ENCODE results near the gene PCDH12.
"Not testable (repeated sequence)": the region's sequence is repeated elsewhere in the genome, so short reads cannot be mapped to it uniquely, and the experiment has no call there.

Gene PCDH12

DNA sequence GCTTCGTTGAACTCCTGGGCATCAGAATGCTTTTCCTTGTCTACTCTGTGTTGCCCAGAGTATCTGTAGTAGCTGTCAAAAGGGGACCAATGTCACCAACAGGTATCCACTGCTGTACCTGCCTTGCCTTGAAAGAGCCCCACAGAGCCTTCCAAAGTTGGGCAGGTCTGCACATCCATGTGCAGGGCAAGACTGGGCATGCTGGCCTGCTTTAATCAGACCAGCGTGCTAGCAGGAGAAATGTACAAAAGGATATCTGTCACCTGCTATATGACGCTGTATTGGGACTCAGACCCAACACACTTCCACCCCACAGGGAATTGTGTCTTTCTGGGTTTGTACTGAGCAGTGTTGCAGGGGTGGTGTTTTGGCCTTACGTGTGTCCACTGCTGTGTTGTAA is 22.5 kb downstream of the PCDH12 start:
- no peak for DNase-seq

DNA sequence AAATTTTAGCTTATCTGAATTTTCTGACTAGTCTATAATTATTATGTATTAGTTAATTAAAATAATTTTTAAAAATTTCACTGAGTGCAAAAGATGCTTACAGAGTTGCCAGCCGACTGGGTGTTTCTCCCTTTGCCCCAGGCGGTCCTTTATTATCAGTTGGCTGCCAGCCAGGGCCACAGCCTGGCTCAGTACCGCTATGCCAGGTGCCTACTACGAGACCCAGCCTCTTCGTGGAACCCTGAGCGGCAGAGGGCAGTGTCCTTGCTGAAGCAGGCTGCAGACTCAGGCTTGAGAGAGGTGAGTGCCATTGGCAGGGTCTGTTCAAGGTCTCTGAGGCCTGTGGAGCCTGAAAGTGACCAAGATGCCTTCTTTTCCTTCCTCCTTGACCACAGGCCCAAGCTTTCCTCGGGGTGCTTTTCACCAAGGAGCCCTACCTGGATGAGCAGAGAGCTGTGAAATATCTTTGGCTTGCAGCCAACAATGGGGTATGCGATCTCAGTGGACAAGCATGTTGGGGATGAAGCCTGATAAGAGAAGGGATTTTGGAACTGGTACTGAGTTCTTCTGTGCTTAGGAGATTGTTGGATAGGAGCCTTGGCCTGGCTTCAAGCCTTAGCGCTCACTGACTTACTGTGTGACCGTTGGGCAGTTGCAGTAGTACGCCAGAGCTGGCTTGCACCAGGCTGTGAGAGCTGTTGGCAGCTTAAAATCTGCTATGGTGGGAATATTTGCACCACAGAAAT is 23.7 kb downstream of the PCDH12 start:
- DNase-seq: no peak

DNA sequence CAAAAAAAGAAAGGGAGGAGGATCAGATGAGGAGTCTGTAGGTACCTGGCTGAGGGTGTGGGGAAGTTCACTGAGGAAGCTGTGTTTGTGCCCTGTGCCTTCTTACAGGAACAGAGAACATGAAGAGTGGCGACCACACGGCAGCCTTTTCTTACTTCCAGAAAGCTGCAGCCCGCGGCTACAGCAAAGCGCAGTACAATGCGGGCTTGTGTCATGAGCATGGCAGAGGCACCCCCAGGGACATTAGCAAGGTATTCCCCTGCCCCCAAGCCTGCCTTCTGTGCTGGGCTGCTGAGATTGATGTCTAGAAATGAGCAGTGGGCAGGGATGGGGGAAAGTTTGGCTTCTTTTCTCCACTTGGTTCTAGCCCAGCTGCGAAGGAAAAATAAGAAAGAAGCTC is 24.9 kb downstream of the PCDH12 start:
- no peak for DNase-seq

DNA sequence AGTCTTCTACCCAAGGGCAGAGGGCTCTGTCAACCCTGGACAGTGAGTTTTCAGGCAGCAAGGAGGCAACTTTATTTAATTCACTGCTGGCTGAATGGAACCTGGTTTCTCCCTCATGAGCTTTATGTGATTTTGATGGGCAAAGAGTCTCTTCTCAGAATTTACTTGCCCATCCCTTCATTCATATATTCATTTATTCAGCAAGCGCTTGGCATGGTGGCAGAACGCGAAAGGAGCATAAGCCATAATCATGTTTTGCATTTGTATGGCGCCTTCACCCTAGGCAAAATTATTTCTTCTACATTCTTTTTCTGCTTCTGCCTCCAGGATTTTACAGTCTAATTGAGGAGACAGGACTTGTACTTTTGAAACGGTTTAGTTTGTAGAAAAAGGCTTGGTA is 26.3 kb downstream of the PCDH12 start:
- DNase-seq: no peak

DNA sequence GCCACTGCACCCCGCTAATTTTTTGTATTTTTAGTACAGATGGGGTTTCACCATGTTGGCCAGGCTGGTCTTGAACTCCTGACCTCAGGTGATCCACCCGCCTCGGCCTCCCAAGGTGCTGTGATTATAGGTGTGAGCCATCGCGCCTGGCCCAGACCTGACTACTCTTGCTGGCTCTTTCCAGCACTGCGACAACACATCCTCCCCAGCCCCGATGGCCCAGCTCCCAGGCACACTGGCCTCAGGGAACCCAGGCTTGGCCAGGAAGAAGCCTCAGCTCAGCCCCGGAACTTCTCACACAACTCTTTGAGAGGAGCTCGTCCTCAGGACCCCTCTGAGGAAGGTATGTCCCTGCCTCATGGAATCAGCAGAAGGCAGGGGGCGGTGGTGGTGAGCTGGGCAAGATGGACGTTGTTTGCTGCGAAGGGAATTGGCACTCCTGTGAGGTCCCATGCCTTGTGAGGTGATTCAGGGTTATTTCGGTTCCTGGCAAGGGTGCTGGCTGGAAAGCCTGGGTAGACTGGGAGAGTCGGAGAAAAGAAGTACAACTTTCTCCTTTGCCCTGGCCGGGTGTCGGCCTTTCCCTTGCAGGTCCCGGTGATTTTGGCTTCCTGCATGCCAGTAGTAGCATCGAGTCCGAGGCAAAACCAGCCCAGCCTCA is 28.5 kb downstream of the PCDH12 start:
- no peak for DNase-seq

DNA sequence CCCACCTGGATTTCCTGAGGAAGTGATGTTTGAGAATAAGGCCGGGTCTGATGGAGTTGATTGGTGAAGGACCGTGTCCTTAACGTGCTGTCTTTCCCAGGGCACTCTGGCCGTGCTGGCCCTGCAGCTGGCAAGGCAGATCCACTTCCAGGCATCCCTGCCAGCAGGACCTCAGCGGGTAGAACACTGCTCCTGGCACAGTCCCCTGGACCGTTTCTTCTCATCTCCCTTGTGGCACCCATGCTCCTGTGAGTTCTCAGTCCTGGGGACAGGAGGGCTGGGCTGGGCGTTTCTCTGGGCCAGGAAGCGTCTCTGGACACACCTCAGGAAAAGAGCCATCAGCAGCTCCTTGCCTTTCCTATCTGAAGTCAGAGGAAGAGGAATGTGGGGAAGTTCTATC is 30.0 kb downstream of the PCDH12 start:
- DNase-seq: no peak

DNA sequence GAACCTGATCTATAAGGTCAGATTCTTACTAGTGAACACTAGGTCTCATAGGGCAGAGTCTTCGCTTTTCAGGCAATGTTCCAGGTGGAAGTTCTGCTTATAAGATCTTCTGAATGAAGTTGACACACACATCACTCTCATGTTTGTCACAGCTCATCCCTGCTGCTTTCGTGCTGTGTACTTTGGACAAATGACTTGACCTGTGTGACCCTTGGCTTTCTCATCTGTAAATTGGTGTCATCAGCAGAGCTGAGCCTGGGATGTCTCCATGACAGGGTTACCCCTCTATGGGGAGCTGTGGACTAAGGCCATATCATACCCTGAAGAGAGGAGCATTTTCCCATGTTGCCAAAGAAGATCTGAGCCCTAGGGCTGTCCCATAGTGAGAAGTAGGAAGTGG is 31.6 kb downstream of the PCDH12 start:
- DNase-seq: no peak

DNA sequence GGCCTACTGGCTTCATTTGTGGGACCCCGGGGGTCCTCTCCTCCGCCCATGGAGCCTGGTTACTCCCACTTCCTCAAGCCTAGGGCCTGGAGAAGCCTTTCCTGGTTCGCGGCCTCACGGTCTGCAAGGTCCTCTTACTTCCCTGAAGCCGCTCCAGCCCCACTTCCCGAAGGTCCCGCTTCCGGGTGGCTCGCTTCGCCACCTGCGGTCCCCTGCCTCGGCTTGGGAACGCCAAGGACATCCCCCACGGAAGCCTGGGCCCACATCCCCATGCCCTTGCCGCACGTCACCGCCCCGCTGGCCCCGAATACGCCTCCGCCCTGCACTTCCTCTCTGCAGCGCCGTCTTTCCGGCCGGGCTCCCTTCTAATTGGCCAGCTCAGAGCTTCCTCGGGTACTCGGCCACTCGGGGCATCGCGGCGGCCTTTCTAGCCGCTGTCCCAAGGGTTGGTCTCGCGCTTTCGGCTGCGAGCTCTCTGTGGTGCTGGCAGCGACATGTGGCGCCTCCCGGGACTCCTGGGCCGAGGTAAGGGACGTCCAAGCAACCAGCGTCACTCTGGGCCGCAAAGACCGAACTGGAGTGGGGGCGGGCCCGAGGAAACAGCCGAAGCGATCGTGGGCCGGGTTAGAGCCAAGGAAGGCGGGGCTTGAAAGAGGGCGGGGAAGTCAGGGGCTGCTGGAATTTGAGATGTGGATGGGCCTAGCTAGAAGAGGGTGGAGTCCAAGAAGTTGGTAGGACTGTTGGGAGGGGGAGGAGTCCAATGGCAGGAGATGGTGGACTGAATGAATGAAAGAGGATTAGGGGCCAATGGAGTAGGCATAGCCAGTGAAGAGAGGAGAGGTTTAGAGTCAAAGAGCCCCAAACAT is 34.3 kb downstream of the PCDH12 start, which contains the start of gene DELE1:
Gene DELE1, plus strand, starts transcription at position 424 of the 866 bp plus-strand sequence. Its CDS starts 71 bp downstream, at position 495.
- DNase-seq: peak; percentile 92

DNA sequence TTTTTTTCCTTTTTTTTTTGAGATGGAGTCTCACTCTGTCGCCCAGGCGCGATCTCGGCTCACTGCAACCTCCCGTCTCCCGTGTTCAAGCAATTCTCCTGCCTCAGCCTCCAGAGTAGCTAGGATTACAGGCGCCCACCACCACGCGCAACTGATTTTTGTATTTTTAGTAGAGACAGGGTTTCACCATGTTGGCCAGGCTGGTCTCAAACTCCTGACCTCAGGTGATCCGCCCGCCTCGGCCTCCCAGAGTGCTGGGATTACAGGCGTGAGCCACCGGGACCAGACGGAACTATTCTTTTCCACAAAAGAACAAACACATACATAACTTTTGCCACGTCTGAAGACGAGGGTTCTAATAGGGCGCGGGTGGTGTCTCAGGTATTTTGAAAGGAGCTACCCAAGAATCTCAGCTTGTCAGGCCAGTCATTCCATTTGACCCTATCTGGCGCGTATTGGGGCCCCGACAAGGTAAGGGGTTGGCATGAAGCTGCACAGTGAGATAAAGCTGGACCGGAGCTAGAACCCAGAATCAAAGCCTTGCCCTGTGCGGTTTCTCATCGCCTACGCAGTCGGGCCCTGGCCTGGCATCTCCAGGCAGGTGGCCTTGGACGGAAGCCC is 35.1 kb downstream of the PCDH12 start:
- not testable (repeated sequence) for DNase-seq

DNA sequence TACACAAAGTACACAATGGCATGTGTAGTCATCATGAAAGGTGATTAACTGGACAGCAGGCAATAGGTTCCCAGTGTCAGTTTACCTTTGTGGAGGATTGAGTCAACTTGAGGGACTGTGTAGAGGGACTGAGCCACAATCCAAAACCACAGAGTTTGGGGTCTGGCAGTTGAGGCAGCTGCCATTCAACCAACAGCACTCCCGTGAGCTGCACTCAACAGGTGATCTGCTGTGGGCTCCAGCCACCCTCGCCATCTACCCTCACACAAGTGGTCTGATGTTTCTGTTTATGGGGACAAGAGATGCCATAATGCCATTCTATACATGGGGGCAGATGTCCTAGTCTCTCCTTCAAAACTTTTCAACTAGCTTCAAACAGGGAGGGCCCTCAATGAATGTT is 37.2 kb downstream of the PCDH12 start:
- DNase-seq: no peak

DNA sequence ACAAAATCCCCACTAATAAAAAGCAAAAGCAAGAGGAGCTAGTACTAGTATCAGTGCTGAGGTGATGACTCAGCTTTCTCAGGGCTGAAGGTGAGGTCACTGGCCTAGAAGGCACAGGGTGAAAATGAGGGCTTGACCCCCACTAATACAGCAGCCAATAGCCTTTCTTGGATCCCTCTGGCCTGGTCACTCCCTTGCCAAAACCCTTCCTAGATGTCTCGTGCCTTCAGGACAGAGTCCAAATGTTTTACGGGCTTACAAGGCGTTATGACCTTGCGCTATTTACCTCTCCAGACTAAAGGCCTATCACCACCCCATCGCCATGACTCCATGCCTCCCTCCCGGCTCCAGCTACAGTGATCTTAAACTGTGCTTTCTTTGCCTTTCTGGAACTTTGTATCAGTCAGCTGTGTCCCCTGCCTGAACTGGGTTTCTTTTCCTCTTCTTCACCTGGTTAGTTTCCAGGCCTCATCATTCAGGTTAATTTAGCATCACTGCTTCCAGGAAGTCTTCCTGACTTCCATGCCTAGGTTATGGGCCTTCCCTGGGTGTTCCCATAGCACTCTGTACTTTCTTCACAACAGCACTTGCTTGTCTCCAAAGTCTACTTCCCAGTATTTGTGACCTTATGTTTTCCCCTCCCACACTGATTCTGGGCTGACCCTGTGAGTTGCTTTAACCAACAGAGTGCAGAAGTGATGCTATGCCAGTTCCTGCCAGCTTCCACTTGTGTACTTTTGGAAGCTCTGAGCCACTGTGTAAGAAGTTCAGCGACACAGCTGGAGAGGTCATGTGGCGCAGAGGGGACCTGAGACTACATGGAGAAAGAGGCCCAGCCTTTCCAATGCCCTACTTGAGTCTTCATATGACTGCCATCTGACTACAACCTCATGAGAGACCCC is 38.5 kb downstream of the PCDH12 start:
- no peak for DNase-seq

DNA sequence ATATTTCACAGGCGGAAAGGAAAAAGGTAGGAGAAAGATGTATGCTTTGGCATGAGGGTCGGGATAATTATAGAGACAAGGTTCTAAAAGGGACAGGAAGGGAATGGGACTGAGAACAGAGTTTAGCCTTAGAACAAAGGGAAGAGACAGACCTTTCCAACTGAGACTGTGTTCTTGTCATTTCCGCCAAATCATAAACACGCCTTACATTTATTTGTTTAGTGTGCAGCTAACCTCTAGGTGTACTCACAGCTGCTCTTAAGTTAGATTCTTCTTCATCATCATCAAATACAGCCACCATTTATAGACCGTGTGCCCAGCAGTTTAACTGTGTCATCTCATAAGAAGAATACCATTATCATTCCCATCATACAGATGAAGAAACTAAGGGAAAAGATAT is 40.2 kb downstream of the PCDH12 start:
- DNase-seq: no peak

DNA sequence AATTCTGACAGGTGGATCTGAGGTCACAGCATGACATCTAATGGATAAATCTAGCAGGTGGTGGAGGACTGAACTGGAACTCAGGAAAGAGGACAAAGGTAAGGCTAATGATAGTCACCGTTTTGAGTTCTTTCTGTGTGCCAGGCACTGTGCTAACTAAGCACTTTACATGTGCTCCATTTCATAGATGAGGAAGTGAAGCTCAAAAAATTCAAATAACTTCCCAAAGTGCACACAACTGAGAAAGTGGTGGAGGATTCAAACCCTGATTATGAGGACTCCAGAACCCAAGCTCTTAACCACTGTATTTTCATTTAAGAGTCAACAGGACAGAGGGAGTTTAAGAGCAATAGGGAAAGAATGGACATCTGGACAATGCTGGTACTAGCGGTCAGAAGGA is 41.5 kb downstream of the PCDH12 start:
- DNase-seq: no peak

DNA sequence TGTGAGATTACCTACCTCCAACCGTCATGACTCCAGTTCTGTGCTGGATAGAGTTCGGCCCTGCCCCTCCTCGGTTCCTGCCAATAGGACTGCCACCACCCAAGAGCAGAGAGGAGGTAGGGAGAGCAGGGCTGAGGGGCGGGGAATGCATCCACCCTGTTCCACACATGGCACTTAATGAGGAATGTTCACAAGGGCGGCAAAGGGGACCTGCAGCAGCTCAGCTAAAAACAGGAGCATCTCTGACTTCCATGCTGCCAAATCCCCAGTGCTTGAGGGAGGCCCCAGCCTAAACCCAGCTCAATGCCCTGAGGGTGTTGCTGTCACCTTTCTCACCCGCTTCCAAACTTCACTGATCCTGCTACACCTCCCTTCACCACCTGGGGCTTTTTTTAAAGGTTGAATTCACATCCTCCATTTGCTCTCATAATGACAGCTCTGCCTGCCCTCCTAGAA is 42.1 kb downstream of the PCDH12 start:
- DNase-seq: no peak

DNA sequence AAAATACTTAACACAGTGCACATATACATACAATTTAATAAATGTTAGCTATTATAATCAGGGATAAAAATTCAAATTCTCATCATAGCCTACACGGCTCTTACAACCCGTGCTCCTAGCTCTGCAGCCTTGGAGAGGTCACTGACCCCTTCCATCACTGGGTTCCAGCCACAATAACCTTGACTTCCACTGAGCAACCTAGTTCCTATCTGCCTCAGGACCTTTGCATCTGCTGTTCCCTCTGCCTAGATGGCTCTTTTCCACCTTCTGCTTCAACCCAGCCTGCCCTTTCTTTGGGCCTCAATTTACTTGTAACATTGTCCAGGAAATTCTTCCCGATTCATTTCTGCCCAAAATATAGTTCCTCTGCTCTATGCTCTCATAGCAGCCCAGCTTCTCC is 43.2 kb downstream of the PCDH12 start:
- DNase-seq: no peak

DNA sequence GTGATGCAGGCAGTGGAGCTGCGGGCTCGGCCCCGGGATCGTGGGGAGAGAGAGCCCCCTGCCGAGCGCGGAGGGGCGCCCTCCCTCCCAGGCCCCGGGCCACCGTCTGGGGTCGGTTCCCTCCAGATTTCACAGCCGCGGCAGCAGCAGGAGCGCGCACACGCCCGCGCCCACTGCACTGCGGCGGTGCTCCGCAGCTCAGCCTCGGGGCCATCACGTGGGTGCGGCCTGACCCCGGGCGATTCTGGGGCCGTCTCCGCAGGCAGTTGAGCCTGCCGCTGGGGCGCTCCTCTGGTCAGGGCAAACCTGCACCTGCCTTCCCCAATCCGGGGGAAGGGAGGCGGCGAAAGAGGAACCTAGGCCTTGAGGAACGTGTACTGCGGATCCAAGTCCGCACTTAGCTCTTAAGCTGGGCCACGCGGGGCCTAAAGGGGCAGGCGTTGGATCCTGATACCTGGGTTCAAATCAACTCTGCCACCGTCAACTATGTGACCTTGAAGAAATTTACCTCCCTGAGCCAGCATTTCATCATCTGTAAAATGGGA is 43.7 kb downstream of the PCDH12 start:
- peak; percentile 3 for DNase-seq

DNA sequence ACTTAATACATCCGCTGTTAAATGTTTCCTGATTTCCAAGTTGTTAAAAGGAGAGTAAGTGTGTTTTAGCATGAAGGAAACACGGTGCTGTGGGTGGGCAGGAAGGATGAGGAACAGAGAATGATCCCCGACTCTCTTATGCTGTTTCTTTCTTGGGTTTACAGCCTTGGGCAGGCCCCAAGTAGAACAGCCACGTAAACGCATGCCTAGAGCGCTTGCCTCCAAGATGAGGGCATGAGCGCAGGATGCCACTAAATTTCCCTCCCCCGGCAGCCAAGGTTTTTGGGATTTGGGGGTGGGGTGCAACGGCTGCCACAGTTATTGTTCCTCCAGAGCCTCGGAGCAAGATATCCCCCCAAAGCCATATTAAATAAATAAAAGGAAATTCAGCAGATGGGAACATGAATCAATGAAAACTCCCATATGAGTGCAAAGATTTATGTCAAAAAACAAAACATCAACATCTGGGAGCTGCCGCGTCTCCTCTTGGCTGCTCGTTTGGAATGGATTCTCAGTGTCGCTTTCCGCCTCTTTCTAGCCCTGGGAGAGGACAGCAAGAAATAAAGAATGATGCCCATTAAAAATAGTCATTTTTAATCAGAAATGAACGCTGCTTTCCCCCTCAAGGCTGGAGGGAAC is 44.3 kb downstream of the PCDH12 start:
- no peak for DNase-seq

DNA sequence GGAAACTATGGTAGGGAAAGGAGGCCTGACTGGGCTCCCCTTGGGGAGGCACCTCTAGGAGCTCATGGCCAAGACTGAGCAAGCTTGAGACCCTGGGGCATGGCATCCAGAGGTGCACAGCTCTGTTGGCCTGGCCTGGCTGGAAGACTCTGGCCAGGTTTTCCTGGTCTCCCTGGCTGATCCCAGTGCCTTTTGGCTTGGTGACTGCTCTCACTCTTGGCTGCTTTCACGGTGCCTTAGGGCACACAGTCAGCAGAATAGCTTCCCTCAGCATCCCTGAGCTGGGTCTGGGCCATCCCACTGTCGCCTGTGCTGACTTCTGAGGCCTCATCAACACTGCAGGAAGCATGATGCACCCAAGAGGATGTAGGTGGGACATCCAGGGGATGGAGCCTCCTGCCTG is 47.7 kb downstream of the PCDH12 start:
- no peak for DNase-seq

DNA sequence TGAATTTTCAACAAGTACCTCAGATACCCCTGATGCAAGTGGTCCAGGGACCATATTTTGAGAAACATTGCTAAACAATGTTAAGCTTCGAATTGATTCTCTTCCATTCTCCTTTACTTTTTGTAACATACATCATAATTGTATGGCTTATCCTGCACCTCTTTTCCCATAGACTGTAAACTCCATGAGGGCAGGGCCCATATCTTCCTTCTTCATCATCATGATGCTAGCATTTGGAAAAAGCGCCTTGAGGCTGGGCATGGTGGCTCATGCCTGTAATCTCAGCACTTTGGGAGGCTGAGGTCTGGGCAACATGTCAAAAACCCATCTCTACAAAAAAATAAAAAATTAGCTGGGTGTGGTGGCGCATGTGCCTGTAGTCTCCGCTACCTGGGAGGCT is 48.8 kb downstream of the PCDH12 start:
- no peak for DNase-seq

DNA sequence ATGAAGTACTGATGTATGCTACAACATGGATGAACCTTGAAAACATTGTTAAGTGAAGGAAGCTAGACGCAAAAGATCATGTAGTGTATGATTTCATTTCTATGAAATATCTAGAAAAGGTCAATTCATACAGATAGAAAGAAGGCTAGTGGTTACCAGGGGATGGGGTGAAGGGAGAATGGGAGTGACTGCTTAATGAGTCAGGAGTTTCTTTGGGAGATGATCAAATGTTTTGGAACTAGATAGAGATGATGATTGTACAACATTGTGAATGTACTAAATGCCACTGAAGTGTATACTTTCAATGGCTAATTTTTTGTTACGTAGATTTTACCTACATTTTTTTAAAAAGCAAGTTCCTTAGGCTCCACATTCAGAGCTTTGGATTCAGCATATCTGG is 49.2 kb downstream of the PCDH12 start:
- DNase-seq: no peak

DNA sequence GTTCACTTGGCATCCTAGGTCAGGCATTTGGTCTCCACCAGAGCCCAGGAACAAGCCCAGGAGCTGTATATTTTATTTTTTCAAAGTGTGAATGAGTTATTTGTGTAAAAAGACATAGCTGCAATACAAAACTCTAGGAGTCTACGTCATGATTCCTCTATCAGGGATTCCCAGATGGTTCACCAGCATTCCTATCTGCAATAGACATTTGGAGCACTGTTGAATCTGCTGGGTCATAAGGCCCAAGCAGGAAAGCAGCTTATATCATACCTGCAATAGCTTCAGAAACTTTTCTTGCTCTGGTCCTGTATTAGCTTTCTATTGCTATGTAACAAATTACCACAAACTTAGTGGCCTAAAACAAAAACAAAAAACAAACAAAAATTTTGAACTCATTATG is 51.0 kb downstream of the PCDH12 start:
- no peak for DNase-seq

Measured in CD4-positive, alpha-beta T cell treated with Interleukin-17A for 1 hour (primary cell).